Hematopoietic multipotent progenitor cell treated with erythropoietin and hydrocortisone succinate and interleukin-3 and kit ligand, for 17 days (in vitro differentiated cells): ENCODE results near the gene CCDC88C.
"Not testable (repeated sequence)": the region's sequence is repeated elsewhere in the genome, so short reads cannot be mapped to it uniquely, and the experiment has no call there.

Experiments used
- DNase-seq: peaks from one replicate; pipeline ENCODE4 v3.0.0-alpha.2; 2015; ENCODE audit warnings: low spot score

The CCDC88C gene

DNA sequence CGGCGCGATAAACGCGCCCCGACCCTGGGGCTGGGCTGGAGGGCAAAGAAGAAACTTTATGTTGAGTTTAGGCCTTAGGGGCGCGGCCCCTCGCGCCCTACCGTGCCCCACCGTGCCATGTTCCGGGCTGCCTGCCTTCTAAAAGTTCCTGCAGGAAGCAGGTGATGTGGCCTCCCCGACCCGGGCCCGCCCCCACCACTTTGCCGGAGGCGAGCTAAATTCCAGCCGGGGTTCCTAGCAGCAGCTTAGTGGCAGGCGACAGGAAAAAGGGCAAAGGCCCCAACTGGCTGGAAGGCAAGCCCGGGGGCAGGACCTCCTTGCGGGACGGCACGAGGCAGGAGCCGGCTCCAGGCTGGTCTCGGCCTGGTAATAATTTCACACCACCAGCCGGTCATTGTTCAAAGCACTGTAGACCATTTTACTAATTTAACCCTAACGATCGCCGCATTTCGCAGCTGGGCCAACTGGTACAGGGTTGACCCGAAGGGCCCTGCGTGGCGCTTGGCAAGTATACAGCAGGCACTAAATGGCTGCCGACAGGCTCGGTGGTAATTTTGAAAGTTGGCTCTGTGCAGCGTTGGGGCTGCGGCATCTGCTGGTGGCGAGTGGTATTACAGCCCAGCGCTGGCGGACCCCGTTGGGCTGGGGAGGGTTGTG lies 895 bp upstream of the CCDC88C start:
- peak; percentile 78 for DNase-seq

DNA sequence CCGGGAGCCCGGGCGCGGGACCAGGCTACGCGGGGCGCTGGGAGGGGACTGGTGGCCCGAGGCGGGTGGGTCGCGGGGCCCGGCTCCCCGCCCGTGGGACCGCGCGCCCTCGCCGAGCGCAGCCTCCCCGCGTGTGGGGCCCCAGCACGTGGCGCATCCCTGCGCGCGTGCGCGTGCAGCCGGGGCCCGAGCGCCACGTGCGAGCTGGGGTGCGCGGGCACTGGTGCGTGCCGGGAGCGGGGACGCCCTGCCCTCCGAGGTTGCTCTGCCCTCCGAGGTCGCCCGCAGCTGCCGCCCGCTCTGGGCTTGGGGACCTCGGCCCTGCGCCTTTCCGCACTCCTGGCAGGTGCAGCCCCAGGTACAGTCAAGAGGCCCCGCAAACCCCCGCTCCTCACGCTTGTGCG lies 365 bp upstream of the CCDC88C start:
- DNase-seq: peak; percentile 53

DNA sequence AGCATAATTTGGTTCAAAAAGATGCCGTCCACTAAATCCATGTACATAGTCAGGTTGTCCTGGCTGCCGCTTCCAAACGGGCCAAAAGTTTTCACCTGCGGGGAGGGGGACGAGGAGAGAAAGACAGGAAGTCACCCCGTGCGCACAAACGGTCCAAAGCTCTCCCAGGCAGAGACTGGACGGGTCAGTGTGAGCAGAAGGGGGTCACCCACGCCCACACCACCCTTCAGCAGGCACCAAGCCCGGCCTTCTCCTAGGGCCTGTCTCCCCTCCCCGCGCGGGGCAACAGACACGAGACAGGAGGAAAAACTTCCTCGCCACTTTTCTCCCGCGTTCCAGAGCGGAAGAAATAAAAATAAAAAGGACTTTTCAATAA lies 888 bp downstream of the CCDC88C start:
- DNase-seq: no peak

DNA sequence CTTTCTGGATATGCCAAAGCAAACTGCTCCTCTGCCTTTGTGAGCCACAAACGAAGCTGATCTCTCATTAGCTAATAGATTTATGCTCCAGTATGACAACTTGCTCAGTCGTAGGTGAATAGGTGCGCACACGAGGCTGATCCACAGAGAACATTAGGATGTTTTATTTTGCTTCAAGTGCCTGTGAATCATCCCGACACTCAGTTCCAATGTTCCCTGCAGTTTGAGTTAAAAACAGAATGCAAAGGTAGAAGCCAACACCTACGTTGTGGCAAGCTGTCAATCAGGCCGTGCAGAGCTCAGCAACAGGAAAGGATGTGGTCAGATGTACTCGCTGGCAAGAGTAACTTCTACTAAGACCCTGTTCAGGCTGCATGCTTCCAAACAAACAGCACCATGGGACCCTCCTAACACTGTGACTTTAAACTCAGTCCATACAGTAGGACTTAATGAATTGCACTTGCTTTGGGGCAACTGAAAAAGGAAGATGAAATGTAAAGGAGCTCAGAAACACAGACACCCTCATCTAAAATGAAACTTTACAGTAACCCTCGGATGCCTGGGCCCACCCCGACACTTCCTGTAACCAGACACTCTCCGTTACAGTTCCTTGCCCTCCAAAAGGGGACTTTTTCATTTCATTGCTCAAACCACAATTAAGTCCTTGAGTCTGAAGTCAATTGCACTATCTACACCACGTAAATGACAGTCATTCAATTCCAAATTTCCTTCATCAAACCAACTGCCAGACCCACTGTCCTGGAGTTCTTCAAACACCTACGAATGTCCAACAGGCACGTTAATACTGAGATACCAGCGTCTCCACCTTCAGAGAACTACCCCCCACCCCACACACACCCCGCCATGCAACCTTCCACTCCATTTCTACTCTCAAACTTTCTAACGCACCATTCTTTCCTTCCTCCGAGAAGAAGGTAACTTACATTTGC lies 1.6 kb downstream of the CCDC88C start:
- DNase-seq: no peak

DNA sequence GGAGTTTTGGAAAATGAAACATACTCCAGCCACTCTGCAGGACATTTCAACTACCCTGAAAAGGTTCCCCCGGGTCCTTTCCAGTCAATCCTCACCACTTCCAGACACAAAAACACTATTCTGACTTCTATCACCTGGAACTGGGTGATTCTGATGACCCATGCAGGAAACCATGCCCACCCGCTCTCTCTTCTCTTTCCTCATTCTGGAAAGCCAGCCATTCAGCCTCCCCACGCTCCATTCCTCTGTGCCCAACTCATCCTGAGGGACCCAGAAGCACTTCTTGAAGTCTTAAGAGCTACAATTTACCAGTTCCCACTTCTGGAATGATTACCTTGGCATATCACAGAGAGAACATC lies 3.2 kb downstream of the CCDC88C start:
- DNase-seq: no peak

DNA sequence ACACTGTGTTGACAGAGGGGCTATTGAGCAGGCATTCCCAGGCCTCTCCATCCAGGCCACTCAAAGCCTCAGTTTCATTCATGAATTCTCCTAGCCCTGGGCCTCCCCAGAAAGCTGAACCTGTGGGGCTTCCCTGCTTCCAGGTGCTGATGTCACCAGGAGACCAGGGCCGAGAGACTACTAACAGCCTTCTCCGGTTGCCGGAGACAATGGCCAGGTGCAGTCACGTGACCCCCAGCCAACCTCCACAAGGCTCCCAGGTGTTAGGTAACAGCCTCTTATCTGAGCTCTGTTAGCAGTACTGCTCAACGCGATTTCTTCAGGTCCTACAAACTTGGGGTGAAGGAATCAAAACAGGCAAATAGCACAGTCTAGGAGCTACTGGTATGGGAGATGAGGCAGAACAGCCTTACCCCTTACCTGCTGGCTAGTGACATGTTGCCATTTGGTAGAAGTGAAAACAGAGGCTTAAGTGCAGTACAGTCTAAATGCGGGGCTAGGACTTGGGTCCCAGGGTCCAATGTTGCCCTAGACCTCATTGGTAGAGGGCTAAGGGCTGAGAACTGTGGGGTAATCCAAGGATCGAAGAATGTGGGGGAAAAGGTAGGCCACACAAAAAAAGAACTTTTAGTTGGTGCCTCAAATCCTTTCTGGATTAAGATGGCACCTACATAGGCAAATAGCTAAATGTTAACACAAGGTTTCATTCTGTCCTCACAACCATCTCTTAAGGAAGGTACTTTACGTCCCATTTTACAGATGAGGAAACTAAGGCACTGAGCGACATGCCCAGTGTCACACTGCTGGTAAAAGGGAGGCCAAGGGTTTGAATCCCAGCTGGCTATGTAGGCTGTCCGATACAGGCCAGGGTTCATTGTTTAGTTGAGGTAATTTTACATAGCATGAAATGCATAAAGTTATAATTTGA lies 3.8 kb downstream of the CCDC88C start:
- no peak for DNase-seq

DNA sequence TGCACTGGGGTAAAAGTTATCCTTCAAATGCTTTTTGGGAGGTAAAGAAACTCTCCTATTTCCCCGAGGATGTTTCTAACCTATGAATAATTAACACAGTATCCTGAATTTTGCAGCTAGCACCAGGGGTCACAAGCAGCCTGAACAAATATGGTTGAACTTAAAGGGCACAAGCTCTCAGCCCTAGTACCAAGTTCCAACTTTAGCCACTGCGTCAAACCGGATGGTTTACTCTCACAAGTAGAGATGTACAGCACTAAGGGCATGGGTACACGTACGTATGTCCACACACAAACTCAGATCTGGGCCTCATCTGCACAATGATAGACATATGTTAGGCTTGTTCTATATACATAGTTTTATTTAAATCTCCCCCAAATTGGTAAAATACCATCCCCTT lies 4.7 kb downstream of the CCDC88C start:
- no peak for DNase-seq

DNA sequence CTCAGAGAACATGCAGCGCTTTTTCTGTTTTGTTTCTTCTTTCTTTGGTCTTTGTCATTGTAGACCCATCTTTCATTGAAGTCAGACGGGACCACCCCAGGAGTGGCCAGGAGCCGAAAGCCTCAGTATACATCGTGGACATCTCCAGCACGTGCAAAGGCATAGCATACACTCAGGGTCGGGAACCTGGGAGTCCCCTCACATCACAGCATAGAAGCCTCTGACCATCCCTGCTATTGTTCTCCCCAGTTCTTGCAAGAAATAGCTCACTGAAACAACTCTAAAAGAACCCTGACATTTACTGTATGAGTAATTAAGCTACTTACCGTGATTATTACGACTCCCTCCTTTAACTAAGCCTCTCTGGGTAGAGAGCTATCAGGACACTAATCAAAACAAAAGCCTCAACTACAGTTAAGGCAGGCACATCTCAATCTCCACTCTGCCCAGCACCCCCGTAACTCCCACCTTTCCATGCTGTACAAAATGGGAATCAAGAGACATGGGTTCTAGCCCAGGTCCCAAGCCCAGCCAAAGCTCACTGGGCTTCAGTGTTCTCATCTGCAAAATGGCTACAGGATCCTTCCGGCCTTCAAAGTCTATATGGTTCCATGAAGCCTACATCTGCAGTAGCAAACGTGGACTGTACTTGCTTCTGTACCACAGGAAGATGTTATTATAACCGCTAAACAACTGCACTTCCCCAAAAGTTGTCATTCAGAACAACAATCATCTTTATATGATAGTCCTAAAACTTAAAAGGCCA lies 6.7 kb downstream of the CCDC88C start:
- DNase-seq: no peak

DNA sequence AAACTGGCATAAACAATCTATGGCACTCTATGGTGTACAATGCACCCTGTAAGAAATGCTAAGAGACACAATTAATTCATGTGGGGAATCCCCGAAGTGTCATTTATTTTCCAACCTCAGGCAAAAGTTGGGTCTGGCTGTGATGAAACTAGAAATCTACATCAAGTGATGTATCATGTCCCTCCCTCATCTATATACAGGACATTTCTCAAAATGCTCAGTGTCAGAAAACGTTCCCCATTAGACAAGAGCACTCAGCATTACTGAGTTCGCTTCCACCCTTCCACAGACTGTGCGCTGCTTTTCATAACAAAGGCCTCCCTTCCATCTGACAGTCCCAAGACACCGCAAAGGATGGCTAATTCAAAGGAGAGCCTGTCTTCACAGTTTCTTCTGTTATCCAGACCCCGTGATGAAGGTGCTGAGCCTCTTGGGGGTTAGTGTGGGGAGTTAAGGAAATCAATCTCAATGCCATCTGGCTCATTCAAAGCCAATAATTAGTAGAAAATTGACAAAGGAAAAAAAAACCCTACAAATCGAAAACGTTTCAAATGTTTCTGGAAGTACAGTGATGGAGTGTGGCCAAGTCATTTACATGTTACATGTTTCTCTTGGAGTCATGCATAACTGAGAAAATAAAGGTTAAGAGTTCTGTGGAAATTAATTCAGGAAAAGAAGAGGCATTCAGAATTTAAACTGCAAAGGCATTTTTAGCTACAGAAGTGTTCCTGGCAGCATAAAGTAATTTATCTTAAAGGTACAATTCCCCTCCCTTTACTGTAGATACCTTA lies 7.5 kb downstream of the CCDC88C start:
- DNase-seq: no peak

DNA sequence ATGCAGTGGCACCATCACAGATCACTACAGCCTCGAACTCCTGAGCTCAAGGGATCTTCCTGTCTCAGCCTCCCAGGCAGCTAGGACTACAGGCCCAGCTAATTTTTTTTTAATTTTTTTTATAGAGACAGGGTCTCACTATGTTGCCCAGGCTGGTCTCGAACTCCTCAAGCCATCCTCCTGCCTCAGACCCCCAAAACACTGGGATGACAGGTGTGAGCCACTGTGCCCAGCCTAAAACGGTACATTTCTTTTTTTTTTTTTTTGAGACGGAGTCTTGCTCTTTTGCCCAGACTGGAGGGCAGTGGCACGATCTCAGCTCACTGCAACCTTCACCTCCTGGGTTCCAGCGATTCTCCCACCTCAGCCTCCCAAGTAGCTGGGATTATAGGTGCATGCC lies 8.4 kb downstream of the CCDC88C start:
- DNase-seq: not testable (repeated sequence)

DNA sequence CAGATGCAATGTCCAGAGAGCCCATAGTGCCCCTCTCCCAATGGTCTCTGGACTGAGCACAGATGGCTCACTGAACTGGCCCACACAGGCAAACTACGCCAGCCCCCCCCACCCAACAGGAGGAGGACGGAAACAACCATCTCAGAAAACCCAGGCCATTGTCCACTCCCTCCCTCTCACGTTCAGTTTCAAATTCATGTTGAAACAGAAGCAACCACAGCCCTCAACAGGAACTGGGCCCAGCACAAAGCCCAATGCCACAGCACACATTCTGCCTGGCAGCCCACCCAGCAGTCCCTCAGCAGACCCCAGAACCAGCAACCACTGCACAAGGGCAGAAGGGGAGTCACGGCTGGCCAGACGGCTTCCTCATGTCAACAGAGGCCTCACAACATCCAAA lies 10.6 kb downstream of the CCDC88C start:
- no peak for DNase-seq

DNA sequence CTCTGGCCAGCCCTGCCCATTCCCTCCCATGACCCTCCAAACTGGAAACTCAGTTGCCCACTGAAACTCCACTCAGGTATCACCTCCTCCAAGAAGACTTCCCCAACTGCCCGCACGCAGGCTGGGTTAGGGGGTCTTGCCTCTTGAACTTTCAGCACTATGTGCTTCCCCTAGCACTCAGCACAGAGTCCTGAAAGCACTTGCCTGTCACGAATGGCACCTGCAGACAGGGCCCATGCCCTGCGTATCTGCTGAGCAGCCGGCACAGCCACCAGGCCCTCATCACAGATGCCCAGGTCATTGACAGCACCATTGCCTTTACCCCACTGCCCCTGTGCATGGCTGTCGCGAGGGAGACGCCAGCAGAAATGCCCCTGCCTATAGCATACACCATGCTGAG lies 11.2 kb downstream of the CCDC88C start:
- DNase-seq: no peak

DNA sequence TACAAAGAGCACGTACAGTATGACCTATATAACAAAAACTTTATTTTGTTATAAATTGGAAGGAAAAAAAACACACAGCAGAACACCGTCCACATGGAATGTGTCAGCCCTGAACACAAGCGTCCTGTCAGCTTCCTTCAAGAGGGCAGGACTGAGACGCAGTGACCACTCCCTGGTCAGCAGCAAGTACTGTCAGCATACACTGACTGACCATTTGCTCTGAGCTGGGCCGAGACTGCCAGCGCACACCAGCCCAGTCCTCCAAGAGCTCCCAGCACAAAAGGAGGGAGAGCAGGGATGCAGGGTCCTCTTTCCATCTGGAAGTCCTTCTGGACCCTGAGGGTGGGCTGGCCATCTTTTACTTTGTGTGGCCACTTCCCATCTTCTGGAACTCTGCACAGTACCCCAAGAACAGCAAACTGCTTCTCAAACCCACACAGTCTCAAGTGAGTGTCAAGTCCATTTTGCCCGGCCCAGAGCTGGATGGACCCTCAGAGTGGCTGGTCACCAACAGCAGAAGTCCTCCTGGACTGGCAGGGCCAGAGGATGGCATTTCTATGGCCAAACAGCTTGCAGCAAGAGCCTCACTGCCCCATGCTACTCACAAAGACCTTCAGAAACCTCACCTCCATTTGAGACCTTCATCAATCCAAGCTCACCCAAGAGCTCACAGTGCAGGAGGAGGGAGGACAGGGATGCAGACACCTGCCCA lies 11.7 kb downstream of the CCDC88C start:
- no peak for DNase-seq

DNA sequence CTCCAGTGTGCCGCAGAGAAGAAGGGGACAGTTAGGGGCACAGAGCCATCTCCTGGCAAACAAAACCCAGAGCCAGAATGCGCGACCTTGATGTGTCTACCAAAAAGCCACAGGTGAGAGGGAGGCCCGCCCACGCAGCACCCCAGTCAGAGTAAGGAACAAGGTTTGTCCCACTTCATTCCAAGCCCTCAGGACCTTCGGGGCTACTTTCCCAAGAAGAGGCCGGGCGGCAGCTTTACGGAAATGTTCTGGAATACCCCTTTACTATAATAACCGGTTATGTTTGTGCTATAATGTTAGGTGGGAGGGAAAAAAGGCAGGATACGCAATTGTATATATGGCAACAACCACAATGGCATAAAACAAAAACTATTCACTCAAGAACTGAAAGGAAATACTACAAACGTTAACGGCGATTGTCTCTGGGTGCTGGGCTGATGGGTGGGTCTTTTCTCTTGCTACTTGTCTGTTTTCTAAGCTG lies 12.3 kb downstream of the CCDC88C start:
- no peak for DNase-seq

DNA sequence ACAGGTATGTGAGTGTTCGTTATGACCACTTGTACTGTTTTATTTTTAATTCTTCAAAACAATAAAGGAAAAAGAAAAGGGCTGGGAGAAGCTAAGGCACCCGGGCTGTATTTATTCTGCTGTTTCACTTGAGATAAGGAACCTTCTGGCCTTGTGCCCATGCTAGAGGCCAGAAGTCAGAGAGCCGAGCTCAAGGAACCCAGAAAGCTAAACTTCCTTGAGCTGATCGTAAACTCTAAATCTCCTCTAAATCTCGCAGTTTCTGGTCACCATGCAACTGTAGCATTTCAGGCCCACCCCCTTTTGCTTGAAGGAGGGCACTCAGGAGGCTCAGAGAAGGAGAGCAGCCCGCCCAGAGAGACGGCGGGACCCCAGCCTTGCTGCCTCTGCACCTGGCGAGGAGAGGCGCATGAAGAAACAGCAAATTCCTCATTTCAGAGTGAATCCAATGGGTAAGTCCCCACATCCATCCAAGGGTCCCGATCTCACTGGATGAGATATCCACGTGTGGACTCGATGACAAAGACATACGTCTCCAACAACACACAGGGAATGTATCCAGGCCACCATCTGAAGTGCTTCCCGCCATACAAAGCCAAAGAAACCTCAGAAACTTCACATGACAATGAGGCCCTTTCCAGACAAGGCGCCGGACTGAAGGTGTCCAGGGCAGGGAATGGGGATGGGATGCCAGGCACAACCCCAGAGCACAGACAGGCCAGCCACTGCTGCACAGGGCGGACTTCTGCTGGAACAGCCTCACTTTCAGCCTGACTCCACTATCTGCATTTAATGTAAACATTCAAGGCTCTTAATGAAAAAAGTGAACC lies 14.6 kb downstream of the CCDC88C start:
- DNase-seq: peak; percentile 89

DNA sequence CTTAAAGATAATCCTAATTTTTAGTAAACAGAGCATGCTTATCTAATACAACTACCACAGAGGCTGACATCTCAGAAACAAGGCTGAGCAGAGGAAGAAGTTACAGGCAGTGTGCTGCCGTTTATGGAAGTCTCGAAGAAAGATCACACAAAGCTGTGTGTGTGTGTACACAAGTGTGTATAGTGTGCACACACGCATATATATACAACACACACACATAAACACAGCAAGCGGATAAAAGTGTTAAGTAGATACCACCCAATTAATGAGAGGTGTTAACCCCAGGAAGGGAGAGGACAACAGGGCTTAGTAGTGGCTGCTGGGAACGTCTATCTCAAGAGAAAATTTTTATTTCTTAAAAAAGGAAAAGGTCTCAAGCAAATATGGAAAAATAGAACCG lies 15.3 kb downstream of the CCDC88C start:
- no peak for DNase-seq

DNA sequence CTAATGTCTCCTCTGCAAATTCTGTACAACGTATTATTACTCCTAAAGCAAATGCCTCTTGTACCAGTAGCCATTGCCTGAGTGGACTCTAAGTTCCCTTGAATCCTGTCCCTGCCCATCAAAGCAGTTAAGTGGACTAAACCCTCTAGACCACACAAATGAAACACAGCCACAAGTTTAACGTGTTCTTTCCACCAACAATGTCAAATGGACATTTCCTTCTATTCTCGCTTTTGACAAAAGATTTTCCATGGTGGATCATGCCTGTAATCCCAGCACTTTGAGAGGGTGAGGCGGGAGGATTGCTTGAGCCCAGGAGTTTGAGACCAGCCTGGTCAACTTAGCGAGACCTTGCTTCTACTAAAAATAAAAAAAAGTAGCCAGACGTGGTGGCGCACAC lies 15.9 kb downstream of the CCDC88C start:
- DNase-seq: peak; percentile 19

DNA sequence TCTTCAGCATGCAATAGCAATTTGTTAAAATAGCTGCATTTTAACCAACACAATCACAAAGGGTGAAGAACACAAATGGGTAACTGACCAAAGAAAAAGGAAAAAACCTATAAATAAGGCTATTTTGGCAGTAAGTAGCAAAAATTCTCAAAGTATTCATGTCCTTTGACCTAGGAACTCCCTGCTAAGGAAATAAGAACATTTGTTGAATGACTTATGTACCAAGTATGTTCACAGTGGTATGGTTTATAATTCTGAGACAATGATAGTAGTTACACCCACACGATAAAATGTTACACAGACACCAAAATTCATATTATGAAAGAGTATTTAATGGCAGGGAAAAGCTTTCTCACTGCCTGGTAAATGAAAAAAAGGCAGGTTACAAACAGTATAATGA lies 16.9 kb downstream of the CCDC88C start:
- no peak for DNase-seq
